Neuronal stem cell (in vitro differentiated cells): Measurements from ENCODE around the gene ELAC1.

Experiments
- DNase-seq: peaks from one replicate; pipeline ENCODE4 v3.0.0-alpha.2; 2013; ENCODE audit warnings: low spot score
- H2AFZ ChIP-seq: one replicate; pipeline ENCODE4 v1.6.1; 2013; ENCODE audit warnings: mild to moderate bottlenecking, low read length, inconsistent platforms
- H2AK5ac ChIP-seq: 2 replicates; pipeline ENCODE4 v1.6.1; 2013; ENCODE audit warnings: low read depth, mild to moderate bottlenecking, inconsistent platforms, low read length, moderate library complexity, mixed read lengths
- H2BK120ac ChIP-seq: 2 replicates; pipeline ENCODE4 v1.6.1; 2013; ENCODE audit warnings: low read depth, mild to moderate bottlenecking, inconsistent platforms, low read length, moderate library complexity, mixed read lengths
- H2BK12ac ChIP-seq: one replicate; pipeline ENCODE4 v1.6.1; 2013; ENCODE audit warnings: low read length, inconsistent platforms
- H2BK15ac ChIP-seq: 2 replicates; pipeline ENCODE4 v1.6.1; 2013; ENCODE audit warnings: mild to moderate bottlenecking, low read length, inconsistent platforms, mixed read lengths
- H2BK5ac ChIP-seq: one replicate; pipeline ENCODE4 v1.6.1; 2013; ENCODE audit warnings: inconsistent platforms, mild to moderate bottlenecking, low read length, moderate library complexity
- H3K14ac ChIP-seq: one replicate; pipeline ENCODE4 v1.6.1; 2013; ENCODE audit warnings: low read length, inconsistent platforms
- H3K18ac ChIP-seq: 2 replicates; pipeline ENCODE4 v1.6.1; 2013; ENCODE audit warnings: low read length, inconsistent platforms
- H3K23ac ChIP-seq: 2 replicates; pipeline ENCODE4 v1.6.1; 2013; ENCODE audit warnings: low read depth, mild to moderate bottlenecking, mixed read lengths, low read length, inconsistent platforms; ENCODE audit not compliant: poor library complexity
- H3K27ac ChIP-seq: replicated peaks from 3 replicates; pipeline ENCODE4 v1.5.1; 2013; ENCODE audit warnings: low read length, inconsistent platforms
- H3K27me3 ChIP-seq, 3 experiments: 2 replicates each; pipeline ENCODE4 v1.6.1; 2013; ENCODE audit warnings: low read length in 3 of 3, mild to moderate bottlenecking in 2 of 3, inconsistent platforms in 1 of 3, low read depth in 1 of 3, mixed read lengths in 1 of 3, moderate library complexity in 1 of 3; ENCODE audit not compliant: control insufficient read depth in 3 of 3, insufficient read depth in 3 of 3
- H3K36me3 ChIP-seq, 2 donors: replicated peaks in 1 of 2; 2 replicates each; pipeline ENCODE4 v1.6.1; 2013; ENCODE audit warnings: low read length in 2 of 2; ENCODE audit not compliant: control insufficient read depth in 2 of 2, insufficient read depth in 2 of 2
- H3K4ac ChIP-seq: 2 replicates; pipeline ENCODE4 v1.6.1; 2013; ENCODE audit warnings: inconsistent platforms, mild to moderate bottlenecking, low read length, moderate library complexity
- H3K4me1 ChIP-seq, 2 donors: 1 replicate in 1 of 2; 2 replicates in 1 of 2; pipeline ENCODE4 v1.6.1; 2013; ENCODE audit warnings: low read length in 2 of 2, low read depth in 1 of 2; ENCODE audit not compliant: control insufficient read depth in 2 of 2, insufficient read depth in 1 of 2
- H3K4me2 ChIP-seq: one replicate; pipeline ENCODE4 v1.6.1; 2013; ENCODE audit warnings: mild to moderate bottlenecking, low read length, inconsistent platforms; ENCODE audit not compliant: insufficient read depth, poor library complexity, severe bottlenecking
- H3K4me3 ChIP-seq, 2 donors: 2 replicates each; pipeline ENCODE4 v1.5.1; 2013; ENCODE audit warnings: low read length in 2 of 2, mild to moderate bottlenecking in 2 of 2, inconsistent platforms in 1 of 2, moderate library complexity in 1 of 2
- H3K79me1 ChIP-seq: one replicate; pipeline ENCODE4 v1.6.1; 2013; ENCODE audit warnings: low read depth, mild to moderate bottlenecking, inconsistent platforms, low read length, moderate library complexity
- H3K9ac ChIP-seq: one replicate; pipeline ENCODE4 v1.6.1; 2013; ENCODE audit warnings: mild to moderate bottlenecking, low read depth, low read length, inconsistent platforms; ENCODE audit not compliant: poor library complexity
- H3K9me3 ChIP-seq, 2 donors: replicated peaks in 1 of 2; 2 replicates each; pipeline versions ENCODE3 to v1.6.1; 2013; ENCODE audit warnings: low read length in 2 of 2, mild to moderate bottlenecking in 2 of 2, inconsistent platforms in 1 of 2, low read depth in 1 of 2, mixed read lengths in 1 of 2, moderate library complexity in 1 of 2; ENCODE audit not compliant: control insufficient read depth in 2 of 2, insufficient read depth in 1 of 2
- H4K8ac ChIP-seq: one replicate; pipeline ENCODE4 v1.6.1; 2013; ENCODE audit warnings: low read depth, mild to moderate bottlenecking, inconsistent platforms, low read length, moderate library complexity
- H4K91ac ChIP-seq: one replicate; pipeline ENCODE4 v1.6.1; 2013; ENCODE audit warnings: low read length, low read depth, mild to moderate bottlenecking, inconsistent platforms; ENCODE audit not compliant: poor library complexity
- WGBS, 2 donors: extraction: QIAGEN DNeasy Blood & Tissue Kit; methylation state at CpG; one replicate each; pipeline ENCODE4 v1.1.7; 2013; ENCODE audit warnings: missing lambda C conversion rate in 2 of 2, mixed read lengths in 1 of 2; ENCODE audit not compliant: insufficient read length in 2 of 2, insufficient replicate concordance in 1 of 2; ENCODE audit errors: extremely low coverage in 2 of 2; 5-methylcytosine and 5-hydroxymethylcytosine counted together

Gene ELAC1

GRCh38 chr18:50928551-50928950, 39.3 kb upstream of the ELAC1 start:
- H3K18ac ChIP-seq, result no peak overlapping the region
- peaks cover 5 to 99% of the 10 kb centered on the region in 2 donors for H3K36me3 ChIP-seq
- no peak overlapping the region for H3K4ac ChIP-seq
- no peaks in the 10 kb centered on the region for H3K79me1 ChIP-seq
- H2AK5ac ChIP-seq, result no peak overlapping the region
- H2AFZ ChIP-seq, result no peak overlapping the region
- H2BK120ac ChIP-seq, result no peak overlapping the region
- H3K9me3 ChIP-seq, result peaks cover 1 to 45% of the 10 kb centered on the region in 2 donors
- no peak for DNase-seq
- no peak overlapping the region for H3K14ac ChIP-seq
- no peak overlapping the region for H4K8ac ChIP-seq
- no peak overlapping the region for H3K4me2 ChIP-seq
- H3K27me3 ChIP-seq, result no peaks in the 10 kb centered on the region
- no peak overlapping the region for H3K4me3 ChIP-seq
- no peak overlapping the region for H2BK15ac ChIP-seq
- no peak overlapping the region for H3K23ac ChIP-seq
- no peak overlapping the region for H3K9ac ChIP-seq
- WGBS, 2 donors, result no CpG with 5 or more reads among the region's 2 CpGs
- no peak overlapping the region for H4K91ac ChIP-seq
- H3K27ac ChIP-seq, result no peak overlapping the region
- no peaks in the 10 kb centered on the region for H3K4me1 ChIP-seq
- no peak overlapping the region for H2BK12ac ChIP-seq
- H2BK5ac ChIP-seq, result no peak overlapping the region

DNA sequence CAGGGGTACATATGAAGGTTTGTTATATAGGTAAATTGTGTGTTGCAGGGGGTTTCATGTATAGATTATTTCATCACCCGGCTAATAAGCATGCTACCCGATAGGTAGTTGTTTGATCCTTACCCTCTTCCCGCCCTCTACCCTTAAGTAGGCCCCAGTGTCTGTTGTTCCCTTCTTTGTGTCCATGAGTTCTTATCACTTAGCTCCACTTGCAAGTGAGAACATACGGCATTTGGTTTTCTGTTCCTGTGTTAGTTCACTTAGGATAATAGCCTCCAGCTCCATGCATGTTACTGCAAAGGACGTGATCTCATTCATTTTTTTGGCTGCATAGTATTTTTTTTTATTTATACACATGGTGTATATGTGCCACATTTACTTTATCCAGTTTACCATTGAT, 34.2 kb upstream of the ELAC1 start:
- peaks cover 0 to 21% of the 10 kb centered on the region in 2 donors for H3K9me3 ChIP-seq
- WGBS, 2 donors, result no CpG with 5 or more reads among the region's 5 CpGs
- H3K36me3 ChIP-seq, result peaks cover 0 to 74% of the 10 kb centered on the region in 2 donors

DNA sequence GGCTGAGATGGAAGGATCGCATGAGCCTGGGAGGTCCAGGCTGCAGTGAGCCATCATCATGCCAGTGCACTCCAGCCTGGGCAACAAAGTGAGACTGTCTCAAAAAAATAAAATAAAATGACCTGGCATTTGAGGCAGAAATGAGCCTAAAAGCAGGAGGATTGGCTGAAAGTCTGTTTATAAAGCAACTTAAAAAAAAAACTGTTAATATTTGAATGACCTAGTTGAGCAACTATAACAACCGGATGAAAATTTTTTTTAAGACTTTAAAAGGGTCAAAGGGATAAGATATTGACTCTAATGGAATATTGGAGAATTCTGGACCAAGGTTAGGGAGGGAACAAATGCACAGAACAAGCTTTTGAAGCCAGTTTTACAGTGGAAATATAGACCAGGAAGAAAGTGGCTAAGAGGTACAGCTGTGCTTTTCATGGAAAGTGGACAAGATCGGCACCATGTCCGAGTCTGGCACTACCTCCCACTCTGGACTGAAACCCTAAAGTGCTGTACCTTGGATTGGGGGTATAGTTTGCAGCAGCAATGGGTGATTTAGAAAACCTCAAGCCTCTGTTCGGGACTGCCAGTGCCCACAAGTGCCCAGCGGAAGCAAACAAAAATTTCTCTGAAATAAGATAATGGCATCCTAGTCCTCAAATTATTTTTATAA, 33.2 kb upstream of the ELAC1 start:
- peaks cover 0 to 19% of the 10 kb centered on the region in 2 donors for H3K9me3 ChIP-seq
- H3K18ac ChIP-seq, result no peak overlapping the region
- no peak overlapping the region for H4K91ac ChIP-seq
- H3K27ac ChIP-seq, result no peak overlapping the region
- no peak for DNase-seq
- no peak overlapping the region for H2AK5ac ChIP-seq
- H3K4ac ChIP-seq, result no peak overlapping the region
- no peak overlapping the region for H2BK15ac ChIP-seq
- no peak overlapping the region for H3K14ac ChIP-seq
- no peak overlapping the region for H3K23ac ChIP-seq
- H2BK5ac ChIP-seq, result no peak overlapping the region
- H4K8ac ChIP-seq, result no peak overlapping the region
- H3K4me2 ChIP-seq, result no peak overlapping the region
- H2BK120ac ChIP-seq, result no peak overlapping the region
- no peaks in the 10 kb centered on the region for H3K79me1 ChIP-seq
- WGBS, 2 donors, result no CpG with 5 or more reads among the region's 6 CpGs
- H3K27me3 ChIP-seq, result no peaks in the 10 kb centered on the region
- H3K4me1 ChIP-seq, result peaks cover 0 to 2% of the 10 kb centered on the region in 2 donors
- H2BK12ac ChIP-seq, result no peak overlapping the region
- no peak overlapping the region for H3K4me3 ChIP-seq
- H3K9ac ChIP-seq, result no peak overlapping the region
- no peak overlapping the region for H2AFZ ChIP-seq
- peaks cover 0 to 71% of the 10 kb centered on the region in 2 donors for H3K36me3 ChIP-seq

More for the DNA sequence above, 34.2 kb upstream of the ELAC1 start:
- Histone ChIP-seq H2AK5ac (no peak overlapping the region), H3K9ac (no peak overlapping the region), H3K79me1 (no peaks in the 10 kb centered on the region), H3K4me1 (peaks cover 0 to 2% of the 10 kb centered on the region in 2 donors), H4K91ac (no peak overlapping the region), H4K8ac (no peak overlapping the region), H2BK5ac (no peak overlapping the region), H3K4ac (no peak overlapping the region), H3K4me2 (no peak overlapping the region), H3K14ac (no peak overlapping the region), H2BK15ac (no peak overlapping the region), H3K18ac (no peak overlapping the region), H3K27ac (no peak overlapping the region), H2BK12ac (no peak overlapping the region), H3K27me3 (no peaks in the 10 kb centered on the region), H2AFZ (no peak overlapping the region), H3K4me3 (no peak overlapping the region), H2BK120ac (no peak overlapping the region), H3K23ac (no peak overlapping the region)
- DNase-seq, result no peak

DNA sequence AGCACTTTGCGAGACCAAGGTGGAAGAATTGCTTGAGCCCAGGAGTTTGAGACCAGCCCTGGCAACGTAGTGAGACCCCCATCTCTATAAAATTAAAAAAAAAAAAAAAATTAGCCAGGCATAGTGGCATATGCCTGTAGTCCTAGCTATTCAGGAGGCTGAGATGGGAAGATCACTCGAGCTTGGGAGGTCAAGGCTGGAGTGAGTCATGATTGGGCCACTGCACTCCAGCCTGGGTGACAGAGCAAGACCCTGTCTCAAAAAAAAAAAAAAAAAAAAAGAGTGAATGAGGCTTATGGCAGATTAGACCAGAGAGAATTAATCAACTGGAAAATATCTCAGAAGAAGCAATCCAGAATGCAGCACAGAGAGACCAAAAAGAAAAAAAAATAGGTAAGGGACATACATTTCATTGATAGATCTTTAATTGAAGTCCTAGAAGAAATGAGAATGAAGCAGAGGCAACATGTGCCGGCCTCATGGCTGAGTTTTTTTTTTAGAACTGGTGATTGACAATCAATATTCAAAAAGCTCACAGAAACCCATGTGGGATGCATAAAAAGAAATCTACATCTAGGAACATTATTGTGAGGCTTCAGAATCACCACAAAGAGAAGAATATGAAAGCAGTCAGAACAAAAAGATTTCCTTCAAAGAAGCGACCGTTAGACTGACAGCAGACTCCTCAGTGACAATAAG, 32.2 kb upstream of the ELAC1 start:
- no peak overlapping the region for H3K27ac ChIP-seq

More for the DNA sequence above, 32.2 kb upstream of the ELAC1 start:
- H3K9ac ChIP-seq, result no peak overlapping the region
- no peak overlapping the region for H2BK12ac ChIP-seq
- H3K14ac ChIP-seq, result no peak overlapping the region
- no peak overlapping the region for H3K4ac ChIP-seq
- no peak overlapping the region for H4K8ac ChIP-seq
- H2BK5ac ChIP-seq, result no peak overlapping the region
- no peaks in the 10 kb centered on the region for H3K27me3 ChIP-seq
- no CpG with 5 or more reads among the region's 6 CpGs for WGBS, 2 donors
- H3K4me3 ChIP-seq, result no peak overlapping the region
- H3K9me3 ChIP-seq, result peaks cover 0 to 29% of the 10 kb centered on the region in 2 donors
- H3K4me2 ChIP-seq, result no peak overlapping the region
- DNase-seq, result no peak
- H2BK15ac ChIP-seq, result no peak overlapping the region
- peaks cover 0 to 2% of the 10 kb centered on the region in 2 donors for H3K4me1 ChIP-seq
- H3K23ac ChIP-seq, result no peak overlapping the region
- H3K79me1 ChIP-seq, result no peaks in the 10 kb centered on the region
- H3K18ac ChIP-seq, result no peak overlapping the region
- no peak overlapping the region for H2BK120ac ChIP-seq
- H3K36me3 ChIP-seq, result peaks cover 1 to 71% of the 10 kb centered on the region in 2 donors
- H4K91ac ChIP-seq, result no peak overlapping the region
- H2AFZ ChIP-seq, result no peak overlapping the region
- H2AK5ac ChIP-seq, result no peak overlapping the region
